ENCODE data around the gene TMEM52. TPM values are rescaled to one million over a fixed set of nuclear protein-coding genes. Genes with fewer than 3 reads are reported as not detected.

Gene TMEM52
- total and polyA plus RNA-seq, 2 donors (not counting 3 experiments of a cell fraction or from before 2014, with no cell fraction given): 1.6 to 1.7 TPM

- Histone ChIP-seq H4K20me1 (replicated peaks; ENCODE audit: control insufficient read depth, extremely low read depth, insufficient read depth, low read length) (no peaks in the 10 kb centered on the region), H3K9ac (replicated peaks; ENCODE audit: extremely low read depth, insufficient read depth, low read length) (no peak overlapping the region), H3K9me3 (replicated peaks; ENCODE audit: control insufficient read depth, insufficient read depth, low read length) (peaks cover 2% of the 10 kb centered on the region), H3K4me3 (replicated peaks in 1 of 3; ENCODE audit: insufficient read depth in 1 of 3, low read depth in 1 of 3, low read length in 3 of 3) (no peak overlapping the region), H3K4me1 (ENCODE audit: control insufficient read depth, extremely low read depth, insufficient read depth, low read length) (no peaks in the 10 kb centered on the region), H3K79me2 (ENCODE audit: control insufficient read depth, insufficient read depth, low read length) (no peaks in the 10 kb centered on the region), H3K9me1 (replicated peaks; ENCODE audit: control insufficient read depth, extremely low read depth, insufficient read depth, low read length) (no peaks in the 10 kb centered on the region), H3K27me3 (ENCODE audit: control insufficient read depth in 2 of 2, insufficient read depth in 2 of 2, low read length in 2 of 2) (no peaks in the 10 kb centered on the region), H3K4me2 (ENCODE audit: insufficient read depth, low read length) (no peak overlapping the region), H3K27ac (ENCODE audit: insufficient read depth, low read depth, low read length) (no peak overlapping the region), H3K36me3 (ENCODE audit: control insufficient read depth in 2 of 2, extremely low read depth in 1 of 2, insufficient read depth in 2 of 2, low read length in 2 of 2) (no peaks in the 10 kb centered on the region), H2AFZ (ENCODE audit: low read depth, low read length) (no peak overlapping the region)
- FAIRE-seq (no peak), DNase-seq (ENCODE audit: low read depth, low spot score) (no peak)
- intact Hi-C loops (cut with micrococcal nuclease): no loop called here
- CTCF ChIA-PET: no interaction called here
- no TSS peak for BruUV-seq (replicated peaks)
- dilution Hi-C loops (cut with MboI; ENCODE audit: extremely low pct_ligation_motif_present, low sequenced_read_pairs): no loop called here
- TF ChIP-seq EZH2 (IDR thresholded peaks at IDR 0.05; ENCODE audit: borderline replicate concordance, low read depth, low read length, severe bottlenecking) (no peak), CTCF (IDR thresholded peaks at IDR 0.05; ENCODE audit: extremely low read depth in 1 of 2, insufficient read depth in 1 of 2, low read depth in 1 of 2, low read length in 2 of 2) (no peak), GATA2 (IDR thresholded peaks at IDR 0.05; ENCODE audit: insufficient read depth, insufficient read length, low read depth, low read length) (no peak), POLR2AphosphoS5 (IDR thresholded peaks at IDR 0.05; ENCODE audit: insufficient read depth, low read depth, low read length) (no peak)
- POLR2A ChIA-PET: no interaction called here
These were observed 19.1 kb upstream of the TMEM52 start for GRCh38 chr1:1938276-1938573.

- dilution Hi-C loops (cut with MboI; ENCODE audit: extremely low pct_ligation_motif_present, low sequenced_read_pairs) (no loop called here), intact Hi-C loops (cut with micrococcal nuclease) (no loop called here)
- H3K79me2 ChIP-seq (ENCODE audit: control insufficient read depth, insufficient read depth, low read length): no peaks in the 10 kb centered on the region
- DNase-seq (ENCODE audit: low read depth, low spot score) (no peak), FAIRE-seq (no peak)
- H3K27ac ChIP-seq (ENCODE audit: insufficient read depth, low read depth, low read length): no peak overlapping the region
- no peaks in the 10 kb centered on the region for H3K4me1 ChIP-seq (ENCODE audit: control insufficient read depth, extremely low read depth, insufficient read depth, low read length)
- no peak overlapping the region for H3K4me3 ChIP-seq (replicated peaks in 1 of 3; ENCODE audit: insufficient read depth in 1 of 3, low read depth in 1 of 3, low read length in 3 of 3)
- H3K4me2 ChIP-seq (ENCODE audit: insufficient read depth, low read length): no peak overlapping the region
- H3K9me1 ChIP-seq (replicated peaks; ENCODE audit: control insufficient read depth, extremely low read depth, insufficient read depth, low read length): no peaks in the 10 kb centered on the region
- H4K20me1 ChIP-seq (replicated peaks; ENCODE audit: control insufficient read depth, extremely low read depth, insufficient read depth, low read length): no peaks in the 10 kb centered on the region
- H3K36me3 ChIP-seq (ENCODE audit: control insufficient read depth in 2 of 2, extremely low read depth in 1 of 2, insufficient read depth in 2 of 2, low read length in 2 of 2): no peaks in the 10 kb centered on the region
- peaks cover 2% of the 10 kb centered on the region for H3K9me3 ChIP-seq (replicated peaks; ENCODE audit: control insufficient read depth, insufficient read depth, low read length)
- BruUV-seq (replicated peaks): no TSS peak
- CTCF ChIA-PET: no interaction called here
- POLR2A ChIA-PET: no interaction called here
- no peak overlapping the region for H3K9ac ChIP-seq (replicated peaks; ENCODE audit: extremely low read depth, insufficient read depth, low read length)
- H3K27me3 ChIP-seq (ENCODE audit: control insufficient read depth in 2 of 2, insufficient read depth in 2 of 2, low read length in 2 of 2): no peaks in the 10 kb centered on the region
- H2AFZ ChIP-seq (ENCODE audit: low read depth, low read length): no peak overlapping the region
- TF ChIP-seq MAX (IDR thresholded peaks at IDR 0.05; ENCODE audit: insufficient read depth, insufficient read length): no peak
- no peak for TF ChIP-seq FOS (IDR thresholded peaks at IDR 0.05; ENCODE audit: borderline replicate concordance, insufficient read depth, low read length)
- no peak for TF ChIP-seq CTCF (IDR thresholded peaks at IDR 0.05; ENCODE audit: extremely low read depth in 1 of 2, insufficient read depth in 1 of 2, low read depth in 1 of 2, low read length in 2 of 2)
- TF ChIP-seq EZH2 (IDR thresholded peaks at IDR 0.05; ENCODE audit: borderline replicate concordance, low read depth, low read length, severe bottlenecking): no peak
- TF ChIP-seq JUN (IDR thresholded peaks at IDR 0.05; ENCODE audit: borderline replicate concordance, insufficient read depth, insufficient read length, low read depth): no peak
- TF ChIP-seq GATA2 (IDR thresholded peaks at IDR 0.05; ENCODE audit: insufficient read depth, insufficient read length, low read depth, low read length): no peak
- no peak for TF ChIP-seq MYC (IDR thresholded peaks at IDR 0.05; ENCODE audit: low read depth, low read length)
- TF ChIP-seq POLR2AphosphoS5 (IDR thresholded peaks at IDR 0.05; ENCODE audit: insufficient read depth, low read depth, low read length): no peak
- TF ChIP-seq POLR2A (IDR thresholded peaks at IDR 0.05; ENCODE audit: low read depth, low read length): no peak
These were observed 18.6 kb upstream of the TMEM52 start for GRCh38 chr1:1937549-1938275.
